WTC11 (cell line): ENCODE results near the gene TNFSF4. TPM values are rescaled to one million over a fixed set of nuclear protein-coding genes. Genes with fewer than 3 reads are reported as not detected.

ENCODE experiments used
- ATAC-seq: fragments of 200-7000 bp; cut with Tn5 transposase; 2 replicates; pipeline ENCODE4 v1.10.0; 2021; ENCODE audit warnings: mild to moderate bottlenecking, moderate library complexity
- CTCF ChIA-PET: fragments of 300-600 bp; sonication (Branson Sonifier 250); formaldehyde crosslinking; loops from one replicate; lab custom pipeline; 2021; ENCODE audit warnings: antibody characterized with exemption; lab: Charles Lee
- POLR2A ChIA-PET: fragments of 350-600 bp; sonication (Branson Sonifier 250); formaldehyde crosslinking; loops from one replicate; lab custom pipeline; 2021; ENCODE audit warnings: antibody characterized with exemption; lab: Charles Lee
- DNase-seq: peaks from one replicate; pipeline ENCODE4 v3.0.0; 2021; ENCODE audit warnings: low spot score
- H3K27ac Mint-ChIP-seq: 2 replicates; pipeline ENCODE4 v1.8.0; 2021; ENCODE audit warnings: mixed read lengths
- H3K27me3 Mint-ChIP-seq: 2 replicates; pipeline ENCODE4 v1.8.0; 2021; ENCODE audit warnings: low read depth, mild to moderate bottlenecking, moderate library complexity, mixed read lengths
- H3K36me3 Mint-ChIP-seq: 2 replicates; pipeline ENCODE4 v1.8.0; 2021; ENCODE audit warnings: mixed read lengths
- H3K4me1 Mint-ChIP-seq: 2 replicates; pipeline ENCODE4 v1.8.0; 2022; ENCODE audit warnings: mixed read lengths
- H3K4me3 Mint-ChIP-seq: 2 replicates; pipeline ENCODE4 v1.8.0; 2021; ENCODE audit warnings: mild to moderate bottlenecking, moderate library complexity, mixed read lengths
- H3K9me3 Mint-ChIP-seq: 2 replicates; pipeline ENCODE4 v1.8.0; 2021; ENCODE audit warnings: mixed read lengths
- ARID4B ChIP-seq: sonication (generic); formaldehyde crosslinking; IDR thresholded peaks from 2 replicates; pipeline ENCODE4 v1.8.0; 2023; ENCODE audit warnings: missing genetic modification reagents, mild to moderate bottlenecking, borderline replicate concordance
- ATF1 ChIP-seq: sonication (generic); formaldehyde crosslinking; IDR thresholded peaks from 2 replicates; pipeline ENCODE4 v1.8.1; 2023; ENCODE audit warnings: mild to moderate bottlenecking, moderate library complexity, missing genetic modification reagents
- CTCF ChIP-seq: fragments of 200-600 bp; IDR thresholded peaks from 2 replicates; pipeline ENCODE4 v1.8.0; 2022; ENCODE audit warnings: antibody characterized with exemption
- E2F4 ChIP-seq: sonication (generic); formaldehyde crosslinking; IDR thresholded peaks from 2 replicates; pipeline ENCODE4 v1.8.1; 2022; ENCODE audit warnings: low read depth, mild to moderate bottlenecking, moderate library complexity, missing genetic modification reagents, borderline replicate concordance
- ESRRA ChIP-seq: sonication (generic); formaldehyde crosslinking; IDR thresholded peaks from 2 replicates; pipeline ENCODE4 v1.8.1; 2022; ENCODE audit warnings: mild to moderate bottlenecking, missing genetic modification reagents, borderline replicate concordance
- ETV6 ChIP-seq: sonication (generic); formaldehyde crosslinking; IDR thresholded peaks from 2 replicates; pipeline ENCODE4 v1.8.1; 2022; ENCODE audit warnings: mild to moderate bottlenecking, missing genetic modification reagents
- GABPB1 ChIP-seq: sonication (generic); formaldehyde crosslinking; IDR thresholded peaks from 2 replicates; pipeline ENCODE4 v1.8.1; 2023; ENCODE audit warnings: mild to moderate bottlenecking, missing genetic modification reagents
- GTF2I ChIP-seq: fragments of 250-450 bp; sonication (Bioruptor Pico); conservative IDR thresholded peaks from 2 replicates; pipeline ENCODE4 v1.4.0; 2021; ENCODE audit warnings: mild to moderate bottlenecking
- IRF1 ChIP-seq: sonication (generic); formaldehyde crosslinking; IDR thresholded peaks from 2 replicates; pipeline ENCODE4 v1.8.0; 2023; ENCODE audit warnings: missing genetic modification reagents
- IRF2 ChIP-seq: sonication (generic); formaldehyde crosslinking; IDR thresholded peaks from 2 replicates; pipeline ENCODE4 v1.8.0; 2022; ENCODE audit warnings: low read depth, missing genetic modification reagents, borderline replicate concordance
- JAZF1 ChIP-seq: fragments of 250-450 bp; sonication (Bioruptor Pico); IDR thresholded peaks from 2 replicates; pipeline ENCODE4 v1.9.0; 2021; ENCODE audit warnings: moderate library complexity, mild to moderate bottlenecking, inconsistent platforms
- JUN ChIP-seq: sonication (generic); formaldehyde crosslinking; IDR thresholded peaks from 2 replicates; pipeline ENCODE4 v1.8.0; 2023; ENCODE audit warnings: mild to moderate bottlenecking, missing genetic modification reagents
- KAT7 ChIP-seq: sonication (generic); formaldehyde crosslinking; IDR thresholded peaks from 2 replicates; pipeline ENCODE4 v1.8.1; 2023; ENCODE audit warnings: missing genetic modification reagents, mild to moderate bottlenecking, borderline replicate concordance
- NFYB ChIP-seq: sonication (generic); formaldehyde crosslinking; conservative IDR thresholded peaks from 2 replicates; pipeline ENCODE4 v1.8.0; 2022; ENCODE audit warnings: low read depth, missing genetic modification reagents
- PRDM15 ChIP-seq: sonication (generic); formaldehyde crosslinking; IDR thresholded peaks from 2 replicates; pipeline ENCODE4 v1.8.0; 2022; ENCODE audit warnings: missing genetic modification reagents
- SMAD3 ChIP-seq: sonication (generic); formaldehyde crosslinking; IDR thresholded peaks from 2 replicates; pipeline ENCODE4 v1.8.0; 2022; ENCODE audit warnings: missing genetic modification reagents, mild to moderate bottlenecking, borderline replicate concordance
- STAT6 ChIP-seq: sonication (generic); formaldehyde crosslinking; conservative IDR thresholded peaks from 2 replicates; pipeline ENCODE4 v1.8.1; 2023; ENCODE audit warnings: mild to moderate bottlenecking, low read depth, missing genetic modification reagents, moderate library complexity
- ZNF425 ChIP-seq: fragments of 250-450 bp; sonication (Bioruptor Pico); conservative IDR thresholded peaks from 2 replicates; pipeline ENCODE4 v1.9.0; 2021; ENCODE audit warnings: mild to moderate bottlenecking
- ZNF671 ChIP-seq: fragments of 250-450 bp; sonication (Bioruptor Pico); IDR thresholded peaks from 2 replicates; pipeline ENCODE4 v1.8.0; 2021; ENCODE audit warnings: mild to moderate bottlenecking
- total RNA-seq: library from RNA; stranded (reverse); gene quantifications from 3 replicates; pipeline ENCODE4 v1.2.3, GENCODE V29; 2021

Gene TNFSF4
- total RNA-seq, 1 experiment from 2014 or later = 0.81 TPM

GRCh38 chr1:173249349-173249748, 42.2 kb upstream of the TNFSF4 start:
- TF ChIP-seq SMAD3 (CRISPR knock-in tag) = no peak
- no peak for TF ChIP-seq ZNF671 (CRISPR knock-in tag)
- TF ChIP-seq IRF2 (CRISPR knock-in tag) = no peak
- TF ChIP-seq ATF1 = no peak
- TF ChIP-seq JUN = no peak
- TF ChIP-seq ARID4B (CRISPR knock-in tag) = no peak
- no peak for TF ChIP-seq ETV6 (CRISPR knock-in tag)
- TF ChIP-seq GTF2I (CRISPR knock-in tag) = no peak
- no peak for TF ChIP-seq STAT6 (CRISPR knock-in tag)
- no peak for TF ChIP-seq ZNF425 (CRISPR knock-in tag)
- TF ChIP-seq IRF1 = no peak
- no peak for TF ChIP-seq KAT7 (CRISPR knock-in tag)
- no peak for TF ChIP-seq GABPB1 (CRISPR knock-in tag)
- no peak for TF ChIP-seq NFYB (CRISPR knock-in tag)
- TF ChIP-seq PRDM15 = no peak
- no peak for TF ChIP-seq CTCF
- TF ChIP-seq ESRRA (CRISPR knock-in tag) = no peak
- TF ChIP-seq E2F4 (CRISPR knock-in tag) = no peak
- no peak for TF ChIP-seq JAZF1 (CRISPR knock-in tag)
- ChIA-PET POLR2A (no interaction called here), CTCF (no interaction called here)
- Mint-ChIP-seq H3K27me3 (no peaks in the 10 kb centered on the region; the same call in 1 of the 2 replicates), H3K9me3 (0 out of 2 replicates have a peak, but pooled peaks cover 3% of the 10 kb centered on the region), H3K4me1 (no peaks in the 10 kb centered on the region), H3K4me3 (no peak overlapping the region), H3K27ac (no peak overlapping the region), H3K36me3 (no peaks in the 10 kb centered on the region)
- ATAC-seq (no peak), DNase-seq (no peak)
